ENCODE measurements around the gene MGST2.

The MGST2 gene

GRCh38 chr4:139712882-139713281 is 47.3 kb downstream of the MGST2 start:
- no peak for TF ChIP-seq CTCF (IDR thresholded peaks at IDR 0.05; ENCODE audit: control insufficient read depth, extremely low read depth, insufficient read depth)
- DNase-seq (ENCODE audit: low read depth) = no peak
- H3K4me3 ChIP-seq (ENCODE audit: low read depth, low read length) = no peak overlapping the region

DNA sequence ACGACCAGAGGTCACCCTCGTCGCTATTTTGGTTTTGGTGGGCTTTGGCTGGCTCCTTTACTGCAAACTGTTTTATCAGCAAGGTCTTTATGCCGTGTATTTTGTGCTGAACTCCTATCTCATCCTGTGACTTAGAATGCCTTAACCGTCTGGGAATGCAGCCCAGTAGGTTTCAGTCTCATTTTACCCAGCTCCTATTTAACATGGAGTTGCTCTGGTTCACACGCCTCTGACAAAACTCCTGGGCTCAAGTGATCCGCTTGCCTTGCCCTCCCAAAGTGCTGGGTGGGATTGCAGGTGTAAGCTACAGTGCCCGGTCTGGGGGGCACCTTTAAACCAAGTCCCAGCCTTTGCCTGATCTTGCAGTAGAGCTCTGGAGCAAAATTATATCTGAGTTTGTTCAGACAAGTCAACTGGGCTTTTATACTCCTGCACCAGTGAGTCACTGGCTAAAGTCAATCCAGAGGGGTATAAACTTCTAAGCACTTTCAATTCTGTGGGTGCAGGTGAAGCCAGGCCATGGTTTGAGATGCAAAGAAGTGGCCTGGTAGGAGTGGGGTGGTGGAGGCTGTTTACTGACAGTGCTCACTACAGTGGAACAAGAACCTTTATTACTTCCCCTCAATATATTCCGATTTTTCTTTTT is 50.2 kb downstream of the MGST2 start:
- TF ChIP-seq CTCF (IDR thresholded peaks at IDR 0.05; ENCODE audit: control insufficient read depth, extremely low read depth, insufficient read depth) = no peak
- DNase-seq (ENCODE audit: low read depth) = no peak
- no peak overlapping the region for H3K4me3 ChIP-seq (ENCODE audit: low read depth, low read length)

DNA sequence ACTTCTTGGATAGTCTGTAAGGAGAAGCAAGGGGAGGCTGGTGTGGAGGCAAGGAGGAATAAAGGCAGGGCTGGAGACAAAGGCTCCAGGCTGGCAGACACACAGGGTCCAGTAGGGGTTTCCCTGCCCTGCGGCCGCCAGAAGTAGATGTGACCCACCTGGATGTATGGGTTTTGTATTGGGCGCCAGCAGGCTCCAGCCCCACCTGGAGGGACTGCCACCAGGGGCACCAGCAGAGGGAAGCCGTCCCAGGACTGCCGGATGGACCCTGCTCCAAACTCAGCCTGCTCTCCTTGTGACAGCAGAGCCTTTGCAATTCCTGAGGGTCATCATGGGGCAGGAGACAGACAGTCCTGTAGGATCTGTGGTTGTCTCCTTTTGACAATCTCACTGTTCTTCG is 52.7 kb downstream of the MGST2 start:
- no peak for DNase-seq (ENCODE audit: low read depth)
- TF ChIP-seq CTCF (IDR thresholded peaks at IDR 0.05; ENCODE audit: control insufficient read depth, extremely low read depth, insufficient read depth) = no peak
- no peak overlapping the region for H3K4me3 ChIP-seq (ENCODE audit: low read depth, low read length)

DNA sequence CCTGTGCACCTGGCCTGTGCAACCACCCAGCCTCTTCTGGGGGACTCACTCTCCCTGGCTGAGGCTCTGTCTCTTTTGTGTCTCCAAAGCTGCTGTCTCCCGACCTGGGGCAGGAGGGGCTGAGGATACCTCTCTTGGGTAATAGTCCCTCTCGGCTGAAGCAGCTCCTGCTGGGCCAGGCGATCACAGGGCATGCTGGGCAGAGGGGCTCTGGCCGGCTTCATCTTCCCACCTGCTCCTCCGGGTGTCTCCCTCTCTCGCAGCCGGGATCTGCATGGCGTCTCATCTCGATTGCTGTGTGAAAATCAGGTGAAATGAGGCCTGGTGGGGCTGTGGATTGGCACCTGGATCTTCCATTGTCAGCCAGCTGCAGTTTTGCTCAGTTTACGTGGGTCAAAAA is 53.2 kb downstream of the MGST2 start:
- H3K4me3 ChIP-seq (ENCODE audit: low read depth, low read length) = no peak overlapping the region
- no peak for DNase-seq (ENCODE audit: low read depth)
- no peak for TF ChIP-seq CTCF (IDR thresholded peaks at IDR 0.05; ENCODE audit: control insufficient read depth, extremely low read depth, insufficient read depth)

- no peak overlapping the region for H3K4me3 ChIP-seq (ENCODE audit: low read depth, low read length)
- DNase-seq (ENCODE audit: low read depth) = no peak
- TF ChIP-seq CTCF (IDR thresholded peaks at IDR 0.05; ENCODE audit: control insufficient read depth, extremely low read depth, insufficient read depth) = no peak
Observed at GRCh38 chr4:139719381-139720101, 53.9 kb downstream of the MGST2 start.

GRCh38 chr4:139720806-139721205 is 55.2 kb downstream of the MGST2 start:
- H3K4me3 ChIP-seq (ENCODE audit: low read depth, low read length) = no peak overlapping the region
- DNase-seq (ENCODE audit: low read depth) = no peak
- no peak for TF ChIP-seq CTCF (IDR thresholded peaks at IDR 0.05; ENCODE audit: control insufficient read depth, extremely low read depth, insufficient read depth)

DNA sequence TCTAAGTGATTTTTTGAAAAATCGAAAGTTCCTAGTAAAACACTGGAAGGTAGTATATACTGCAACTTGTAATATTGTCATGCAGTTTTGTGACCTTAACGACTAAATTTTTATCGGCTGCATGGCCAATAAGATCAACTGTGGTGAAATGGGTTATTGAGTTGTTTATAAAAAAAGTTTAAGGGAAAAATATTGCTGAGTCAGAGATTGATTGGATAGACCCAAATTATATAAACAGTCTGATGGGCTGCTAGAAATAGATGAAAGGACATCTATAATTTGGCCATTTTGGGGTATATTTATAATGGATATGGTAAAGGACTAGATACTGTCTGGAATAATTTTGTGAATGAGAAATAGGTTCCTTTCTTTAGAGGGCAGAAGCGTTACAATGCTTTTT is 56.2 kb downstream of the MGST2 start:
- H3K4me3 ChIP-seq (ENCODE audit: low read depth, low read length) = no peak overlapping the region
- TF ChIP-seq CTCF (IDR thresholded peaks at IDR 0.05; ENCODE audit: control insufficient read depth, extremely low read depth, insufficient read depth) = no peak
- no peak for DNase-seq (ENCODE audit: low read depth)
